ENCODE data around the gene NT5M. TPM values are rescaled to one million over a fixed set of nuclear protein-coding genes. Genes with fewer than 3 reads are reported as not detected.

NT5M gene
- total RNA-seq, 1 donor from 2014 or later = 1.9 TPM

- H3K36me3 ChIP-seq = no peaks in the 10 kb centered on the region
- ATAC-seq (no peak), DNase-seq (peak; percentile 59)
- H3K9me3 ChIP-seq = peaks cover 4% of the 10 kb centered on the region
- H3K4me1 ChIP-seq = peaks cover 11% of the 10 kb centered on the region
- TF ChIP-seq CTCF (IDR thresholded peaks at IDR 0.05) = no peak
- peak overlapping the region; percentile 73 for H3K27ac ChIP-seq
- no peak overlapping the region for H3K4me3 ChIP-seq
- intact Hi-C loops (cut with DNase I) = no loop called here
- no peaks in the 10 kb centered on the region for H3K27me3 ChIP-seq
These were observed 61.1 kb downstream of the NT5M start for GRCh38 chr17:17364338-17364667.

GRCh38 chr17:17365476-17366110, 62.4 kb downstream of the NT5M start:
- H3K36me3 ChIP-seq = no peaks in the 10 kb centered on the region
- no peaks in the 10 kb centered on the region for H3K27me3 ChIP-seq
- DNase-seq (peak; percentile 49), ATAC-seq (no peak)
- no peak overlapping the region for H3K4me3 ChIP-seq
- H3K4me1 ChIP-seq = peaks cover 11% of the 10 kb centered on the region
- H3K27ac ChIP-seq = no peak overlapping the region
- H3K9me3 ChIP-seq = peaks cover under 1% of the 10 kb centered on the region
- intact Hi-C loops (cut with DNase I) = no loop called here
- no peak for TF ChIP-seq CTCF (IDR thresholded peaks at IDR 0.05)

GRCh38 chr17:17366235-17366634, 63.1 kb downstream of the NT5M start:
- Histone ChIP-seq H3K27ac (no peak overlapping the region), H3K36me3 (no peaks in the 10 kb centered on the region), H3K4me3 (no peak overlapping the region), H3K9me3 (no peaks in the 10 kb centered on the region), H3K27me3 (no peaks in the 10 kb centered on the region), H3K4me1 (peaks cover 11% of the 10 kb centered on the region)
- DNase-seq (no peak), ATAC-seq (no peak)
- intact Hi-C loops (cut with DNase I) = no loop called here
- TF ChIP-seq CTCF (IDR thresholded peaks at IDR 0.05) = no peak

GRCh38 chr17:17366941-17367875, 64.0 kb downstream of the NT5M start:
- DNase-seq = peak; percentile 52
- Histone ChIP-seq H3K27me3 (no peaks in the 10 kb centered on the region), H3K36me3 (no peaks in the 10 kb centered on the region), H3K9me3 (no peaks in the 10 kb centered on the region), H3K4me1 (peaks cover 11% of the 10 kb centered on the region), H3K27ac (no peak overlapping the region), H3K4me3 (no peak overlapping the region)
- intact Hi-C loops (cut with DNase I) = no loop called here
- TF ChIP-seq CTCF (IDR thresholded peaks at IDR 0.05) = no peak
- no peak for ATAC-seq

- ATAC-seq (no peak), DNase-seq (peak; percentile 30)
- peaks cover 11% of the 10 kb centered on the region for H3K4me1 ChIP-seq
- no peak for TF ChIP-seq CTCF (IDR thresholded peaks at IDR 0.05)
- H3K36me3 ChIP-seq = no peaks in the 10 kb centered on the region
- intact Hi-C loops (cut with DNase I) = no loop called here
- no peaks in the 10 kb centered on the region for H3K27me3 ChIP-seq
- no peak overlapping the region for H3K27ac ChIP-seq
- H3K4me3 ChIP-seq = no peak overlapping the region
- H3K9me3 ChIP-seq = no peaks in the 10 kb centered on the region
These were observed 64.8 kb downstream of the NT5M start for GRCh38 chr17:17367931-17368330.

All from upper lobe of right lung (tissue), 1 donor.